HepG2 (cell line): ENCODE results near the gene JADE3. TPM values are rescaled to one million over a fixed set of nuclear protein-coding genes. Genes with fewer than 3 reads are reported as not detected.

Experiments used
- ATAC-seq: fragments of 200-7000 bp; cut with Tn5 transposase; 3 replicates; pipeline ENCODE4 v1.9.1; 2020; ENCODE audit warnings: mild to moderate bottlenecking, moderate library complexity
- BruUV-seq: library from RNA; stranded (reverse); fragments of 400-500 nt; replicated peaks from 2 replicates; lab custom pipeline; 2021; lab: Mats Ljungman, UMichigan
- CTCF ChIA-PET: fragments of 300-600 bp; formaldehyde crosslinking; extraction: SDS; loops from one replicate; lab custom pipeline; 2021; ENCODE audit warnings: low total read pairs, inconsistent platforms, low intra/inter-chr PET ratio; lab: Yijun Ruan, JAX
- POLR2A ChIA-PET: fragments of 350-600 bp; sonication (Branson Sonifier 250); formaldehyde crosslinking; loops from one replicate; lab custom pipeline; 2020; ENCODE audit warnings: antibody characterized with exemption, inconsistent platforms; lab: Yijun Ruan, JAX
- DNase-seq: peaks from one replicate; pipeline ENCODE4 v3.0.0-alpha.2; 2015; ENCODE audit warnings: low spot score
- FAIRE-seq: peaks from 3 replicates; lab custom pipeline; 2011; peaks lifted over from hg19 to GRCh38; lab: Jason Lieb, UNC
- H2AFZ ChIP-seq: one replicate; pipeline ENCODE4 v1.6.1; 2011; ENCODE audit warnings: low read length, inconsistent platforms
- H3K27ac ChIP-seq: fragments of 300-600 bp; 3 replicates; pipeline ENCODE4 v1.8.0; 2011; ENCODE audit warnings: mixed run types, mild to moderate bottlenecking, mixed read lengths, low read length, inconsistent platforms; ENCODE audit not compliant: insufficient read depth; ENCODE audit errors: extremely low read length
- H3K27me3 ChIP-seq, 2 experiments: fragments of 200-600 bp in 1 of 2; 2 replicates in 1 of 2; 3 replicates in 1 of 2; pipeline versions ENCODE4 v1.6.0 to v1.8.0; 2011; ENCODE audit warnings: low read length in 2 of 2, mild to moderate bottlenecking in 2 of 2, moderate library complexity in 2 of 2, inconsistent platforms in 1 of 2; ENCODE audit not compliant: insufficient read depth in 2 of 2, control insufficient read depth in 1 of 2
- H3K36me3 ChIP-seq, 2 experiments: fragments of 200-600 bp in 1 of 2; replicated peaks in 1 of 2; 2 replicates in 1 of 2; 3 replicates in 1 of 2; pipeline versions ENCODE4 v1.5.1 to v1.8.0; 2011; ENCODE audit warnings: low read length in 2 of 2, inconsistent platforms in 1 of 2; ENCODE audit not compliant: insufficient read depth in 2 of 2, control insufficient read depth in 1 of 2
- H3K4me1 ChIP-seq: 2 replicates; pipeline ENCODE4 v1.5.1; 2012; ENCODE audit warnings: low read length, inconsistent platforms; ENCODE audit not compliant: insufficient read depth
- H3K4me2 ChIP-seq: 2 replicates; pipeline ENCODE4 v1.6.0; 2011; ENCODE audit warnings: low read depth, low read length, inconsistent platforms
- H3K4me3 ChIP-seq, 3 experiments: fragments of 200-600 bp in 1 of 3; sonication (generic), shearing (Covaris generic) in 1 of 3; replicated peaks in 1 of 3; 2 replicates each; pipeline ENCODE4 v1.5.1; 2011 to 2016; ENCODE audit warnings: low read length in 3 of 3, inconsistent platforms in 2 of 3, low read depth in 2 of 3, mild to moderate bottlenecking in 2 of 3, control low read depth in 1 of 3, mixed read lengths in 1 of 3; ENCODE audit not compliant: insufficient read depth in 1 of 3
- H3K79me2 ChIP-seq: one replicate; pipeline ENCODE4 v1.6.1; 2011; ENCODE audit warnings: low read length, inconsistent platforms; ENCODE audit not compliant: insufficient read depth
- H3K9ac ChIP-seq: 2 replicates; pipeline ENCODE4 v1.6.0; 2011; ENCODE audit warnings: mild to moderate bottlenecking, low read depth, low read length, inconsistent platforms; ENCODE audit not compliant: insufficient read depth
- H3K9me3 ChIP-seq: 2 replicates; pipeline ENCODE4 v1.5.1; 2012; ENCODE audit warnings: mild to moderate bottlenecking, low read length
- H4K20me1 ChIP-seq: 2 replicates; pipeline ENCODE4 v1.6.0; 2011; ENCODE audit warnings: inconsistent platforms, mild to moderate bottlenecking, low read length, moderate library complexity; ENCODE audit not compliant: insufficient read depth
- HNF4A ChIP-seq: sonication (generic); formaldehyde crosslinking; IDR thresholded peaks from 2 replicates; pipeline ENCODE4 v1.4.0; 2020; ENCODE audit warnings: missing genetic modification reagents
- HNRNPK ChIP-seq: fragments of 200-400 bp; formaldehyde crosslinking; IDR thresholded peaks from 2 replicates; pipeline ENCODE4 v1.6.1; 2018; ENCODE audit warnings: low read length, low read depth, moderate library complexity, mild to moderate bottlenecking; ENCODE audit not compliant: poor library complexity, severe bottlenecking
- MED13 ChIP-seq: sonication (generic); formaldehyde crosslinking; IDR thresholded peaks from 2 replicates; pipeline ENCODE4 v1.5.0; 2020; ENCODE audit warnings: missing genetic modification reagents
- RCOR2 ChIP-seq: IDR thresholded peaks from 2 replicates; pipeline ENCODE4 v1.6.1; 2016; ENCODE audit warnings: missing biosample characterization, missing genetic modification reagents
- TFAP4 ChIP-seq: sonication (generic); IDR thresholded peaks from 2 replicates; pipeline ENCODE4 v1.6.1; 2016; ENCODE audit warnings: low read depth, borderline replicate concordance
- ZBTB10 ChIP-seq: sonication (generic); formaldehyde crosslinking; IDR thresholded peaks from 2 replicates; pipeline ENCODE4 v1.4.0; 2020; ENCODE audit warnings: missing genetic modification reagents, borderline replicate concordance
- ZNF205 ChIP-seq: IDR thresholded peaks from 2 replicates; pipeline ENCODE4 v1.6.1; 2018; ENCODE audit warnings: missing biosample characterization, missing genetic modification reagents
- ZNF326 ChIP-seq: sonication (generic); formaldehyde crosslinking; IDR thresholded peaks from 2 replicates; pipeline ENCODE4 v1.4.0; 2020; ENCODE audit warnings: missing genetic modification reagents, borderline replicate concordance
- WGBS: methylation state at CpG from one replicate; pipeline ENCODE4 v1.1.6; 2017; ENCODE audit warnings: low lambda C conversion rate; 5-methylcytosine and 5-hydroxymethylcytosine counted together
- in situ Hi-C: cut with HindIII; loops from 2 replicates; pipeline ENCODE4 v1.10.0; 2017; ENCODE audit warnings: low pct_unique_long_range_greater_than_20kb; ENCODE audit not compliant: extremely low pct_ligation_motif_present
- intact Hi-C: fragments of 100-400 bp; cut with micrococcal nuclease; formaldehyde crosslinking; loops from one replicate; pipeline ENCODE4 v1.10.0; 2022; ENCODE audit not compliant: unreplicated experiment
- polyA plus RNA-seq, 8 experiments: library from polyadenylated mRNA; depleted of rRNA in 3 of 8; stranded (reverse) in 7 of 8; unstranded in 1 of 8; fragments of >200 nt; fragmentation: Illumina TruSeq in 4 of 8; extraction: Trizol in 4 of 8; gene quantifications; 2 replicates each; pipeline versions ENCODE4 v1.2.1 to v1.2.3, GENCODE V29; 2011 to 2016; ENCODE audit warnings: low read depth in 4 of 8, missing spikeins in 1 of 8, mixed read lengths in 1 of 8; ENCODE audit not compliant: insufficient read depth in 1 of 8
- total RNA-seq, 5 experiments: library from RNA; depleted of rRNA; stranded (reverse); fragments of >200 nt; fragmentation: Illumina TruSeq; extraction: Trizol; gene quantifications; 2 replicates each; pipeline ENCODE4 v1.2.3, GENCODE V29; 2016; ENCODE audit warnings: low read depth in 1 of 5

The JADE3 gene
- total and polyA plus RNA-seq, 2 of the 13 experiments (the other 11 are each of a cell fraction or from before 2014, with no cell fraction given), result 7.7 to 7.8 TPM

GRCh38 chrX:46916273-46916672 lies 4.1 kb downstream of the JADE3 start:
- CTCF ChIA-PET, result no interaction called here
- Histone ChIP-seq H3K4me3 (no peak overlapping the region), H3K79me2 (peaks cover 76% of the 10 kb centered on the region), H4K20me1 (peaks cover 6% of the 10 kb centered on the region), H3K27me3 (no peaks in the 10 kb centered on the region), H3K4me2 (peak overlapping the region; percentile 36), H2AFZ (no peak overlapping the region), H3K9ac (no peak overlapping the region), H3K9me3 (no peaks in the 10 kb centered on the region), H3K27ac (no peak overlapping the region), H3K4me1 (peaks cover 64% of the 10 kb centered on the region), H3K36me3 (no peaks in the 10 kb centered on the region)
- 7% methylated on average over 2 of the region's 2 CpGs for WGBS
- in situ Hi-C loops (no loop called here), intact Hi-C loops (no loop called here)
- POLR2A ChIA-PET, result no interaction called here
- peak; percentile 16; the same call in 1 of the 3 replicates for ATAC-seq
- no peak for TF ChIP-seq ZNF326 (CRISPR knock-in tag)
- TF ChIP-seq ZBTB10, result no peak
- peak; percentile 36 for TF ChIP-seq HNF4A (CRISPR knock-in tag)
- TF ChIP-seq TFAP4, result peak; percentile 56; the same call in 1 of the 2 replicates
- FAIRE-seq, result no peak
- DNase-seq, result no peak
- no TSS peak for BruUV-seq

- ChIA-PET CTCF (no interaction called here), POLR2A (no interaction called here)
Observed at GRCh38 chrX:46917622-46918021, 5.4 kb downstream of the JADE3 start.

More at GRCh38 chrX:46917622-46918021, 5.4 kb downstream of the JADE3 start:
- Histone ChIP-seq H3K9me3 (no peaks in the 10 kb centered on the region), H3K36me3 (no peaks in the 10 kb centered on the region), H3K27ac (no peak overlapping the region), H2AFZ (no peak overlapping the region), H3K4me1 (peaks cover 57% of the 10 kb centered on the region), H3K9ac (no peak overlapping the region), H3K79me2 (peaks cover 88% of the 10 kb centered on the region), H3K4me2 (no peak overlapping the region; the same call in 1 of the 2 replicates), H3K27me3 (no peaks in the 10 kb centered on the region), H3K4me3 (no peak overlapping the region), H4K20me1 (peaks cover 6% of the 10 kb centered on the region)
- ATAC-seq (no peak), FAIRE-seq (no peak), DNase-seq (no peak)
- 91% methylated on average over 1 of the region's 1 CpG for WGBS
- intact Hi-C loops, result no loop called here
- in situ Hi-C loops, result no loop called here
- TF ChIP-seq ZNF205, result no peak
- no peak for TF ChIP-seq RCOR2
- no peak for TF ChIP-seq HNRNPK
- no peak for TF ChIP-seq MED13 (CRISPR knock-in tag)
- no TSS peak for BruUV-seq
